ENCODE data around the gene TESPA1. TPM values are rescaled to one million over a fixed set of nuclear protein-coding genes. Genes with fewer than 3 reads are reported as not detected.

The TESPA1 gene
- total and polyA plus RNA-seq, 2 experiments from 2014 or later, result 0.34 TPM; not detected in 1

- TF ChIP-seq ZNF114 (CRISPR knock-in tag; IDR thresholded peaks at IDR 0.05) (no peak), STAT1 (IDR thresholded peaks at IDR 0.05; ENCODE audit: unreplicated experiment) (no peak), EZH2 (IDR thresholded peaks at IDR 0.05; ENCODE audit: low read depth, unreplicated experiment) (no peak), CTCF (conservative IDR thresholded peaks at IDR 0.05; ENCODE audit: low read depth in 2 of 2) (no peak), NANOG (IDR thresholded peaks at IDR 0.05; ENCODE audit: borderline replicate concordance) (no peak), JUNB (IDR thresholded peaks at IDR 0.05; ENCODE audit: unreplicated experiment) (no peak), ETS1 (IDR thresholded peaks at IDR 0.05) (no peak), POLR2AphosphoS5 (IDR thresholded peaks at IDR 0.05; ENCODE audit: low read depth) (no peak), ZNF331 (CRISPR knock-in tag; IDR thresholded peaks at IDR 0.05; ENCODE audit: low read depth) (no peak), CREB1 (CRISPR knock-in tag; IDR thresholded peaks at IDR 0.05; ENCODE audit: low read depth) (no peak), EZH2phosphoT487 (IDR thresholded peaks at IDR 0.05; ENCODE audit: unreplicated experiment) (no peak)
- TF ChIP-seq, protein P1, sequence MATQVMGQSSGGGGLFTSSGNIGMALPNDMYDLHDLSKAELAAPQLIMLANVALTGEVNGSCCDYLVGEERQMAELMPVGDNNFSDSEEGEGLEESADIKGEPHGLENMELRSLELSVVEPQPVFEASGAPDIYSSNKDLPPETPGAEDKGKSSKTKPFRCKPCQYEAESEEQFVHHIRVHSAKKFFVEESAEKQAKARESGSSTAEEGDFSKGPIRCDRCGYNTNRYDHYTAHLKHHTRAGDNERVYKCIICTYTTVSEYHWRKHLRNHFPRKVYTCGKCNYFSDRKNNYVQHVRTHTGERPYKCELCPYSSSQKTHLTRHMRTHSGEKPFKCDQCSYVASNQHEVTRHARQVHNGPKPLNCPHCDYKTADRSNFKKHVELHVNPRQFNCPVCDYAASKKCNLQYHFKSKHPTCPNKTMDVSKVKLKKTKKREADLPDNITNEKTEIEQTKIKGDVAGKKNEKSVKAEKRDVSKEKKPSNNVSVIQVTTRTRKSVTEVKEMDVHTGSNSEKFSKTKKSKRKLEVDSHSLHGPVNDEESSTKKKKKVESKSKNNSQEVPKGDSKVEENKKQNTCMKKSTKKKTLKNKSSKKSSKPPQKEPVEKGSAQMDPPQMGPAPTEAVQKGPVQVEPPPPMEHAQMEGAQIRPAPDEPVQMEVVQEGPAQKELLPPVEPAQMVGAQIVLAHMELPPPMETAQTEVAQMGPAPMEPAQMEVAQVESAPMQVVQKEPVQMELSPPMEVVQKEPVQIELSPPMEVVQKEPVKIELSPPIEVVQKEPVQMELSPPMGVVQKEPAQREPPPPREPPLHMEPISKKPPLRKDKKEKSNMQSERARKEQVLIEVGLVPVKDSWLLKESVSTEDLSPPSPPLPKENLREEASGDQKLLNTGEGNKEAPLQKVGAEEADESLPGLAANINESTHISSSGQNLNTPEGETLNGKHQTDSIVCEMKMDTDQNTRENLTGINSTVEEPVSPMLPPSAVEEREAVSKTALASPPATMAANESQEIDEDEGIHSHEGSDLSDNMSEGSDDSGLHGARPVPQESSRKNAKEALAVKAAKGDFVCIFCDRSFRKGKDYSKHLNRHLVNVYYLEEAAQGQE (IDR thresholded peaks at IDR 0.05; ENCODE audit: unreplicated experiment), result no peak
- TF ChIP-seq, protein P2, sequence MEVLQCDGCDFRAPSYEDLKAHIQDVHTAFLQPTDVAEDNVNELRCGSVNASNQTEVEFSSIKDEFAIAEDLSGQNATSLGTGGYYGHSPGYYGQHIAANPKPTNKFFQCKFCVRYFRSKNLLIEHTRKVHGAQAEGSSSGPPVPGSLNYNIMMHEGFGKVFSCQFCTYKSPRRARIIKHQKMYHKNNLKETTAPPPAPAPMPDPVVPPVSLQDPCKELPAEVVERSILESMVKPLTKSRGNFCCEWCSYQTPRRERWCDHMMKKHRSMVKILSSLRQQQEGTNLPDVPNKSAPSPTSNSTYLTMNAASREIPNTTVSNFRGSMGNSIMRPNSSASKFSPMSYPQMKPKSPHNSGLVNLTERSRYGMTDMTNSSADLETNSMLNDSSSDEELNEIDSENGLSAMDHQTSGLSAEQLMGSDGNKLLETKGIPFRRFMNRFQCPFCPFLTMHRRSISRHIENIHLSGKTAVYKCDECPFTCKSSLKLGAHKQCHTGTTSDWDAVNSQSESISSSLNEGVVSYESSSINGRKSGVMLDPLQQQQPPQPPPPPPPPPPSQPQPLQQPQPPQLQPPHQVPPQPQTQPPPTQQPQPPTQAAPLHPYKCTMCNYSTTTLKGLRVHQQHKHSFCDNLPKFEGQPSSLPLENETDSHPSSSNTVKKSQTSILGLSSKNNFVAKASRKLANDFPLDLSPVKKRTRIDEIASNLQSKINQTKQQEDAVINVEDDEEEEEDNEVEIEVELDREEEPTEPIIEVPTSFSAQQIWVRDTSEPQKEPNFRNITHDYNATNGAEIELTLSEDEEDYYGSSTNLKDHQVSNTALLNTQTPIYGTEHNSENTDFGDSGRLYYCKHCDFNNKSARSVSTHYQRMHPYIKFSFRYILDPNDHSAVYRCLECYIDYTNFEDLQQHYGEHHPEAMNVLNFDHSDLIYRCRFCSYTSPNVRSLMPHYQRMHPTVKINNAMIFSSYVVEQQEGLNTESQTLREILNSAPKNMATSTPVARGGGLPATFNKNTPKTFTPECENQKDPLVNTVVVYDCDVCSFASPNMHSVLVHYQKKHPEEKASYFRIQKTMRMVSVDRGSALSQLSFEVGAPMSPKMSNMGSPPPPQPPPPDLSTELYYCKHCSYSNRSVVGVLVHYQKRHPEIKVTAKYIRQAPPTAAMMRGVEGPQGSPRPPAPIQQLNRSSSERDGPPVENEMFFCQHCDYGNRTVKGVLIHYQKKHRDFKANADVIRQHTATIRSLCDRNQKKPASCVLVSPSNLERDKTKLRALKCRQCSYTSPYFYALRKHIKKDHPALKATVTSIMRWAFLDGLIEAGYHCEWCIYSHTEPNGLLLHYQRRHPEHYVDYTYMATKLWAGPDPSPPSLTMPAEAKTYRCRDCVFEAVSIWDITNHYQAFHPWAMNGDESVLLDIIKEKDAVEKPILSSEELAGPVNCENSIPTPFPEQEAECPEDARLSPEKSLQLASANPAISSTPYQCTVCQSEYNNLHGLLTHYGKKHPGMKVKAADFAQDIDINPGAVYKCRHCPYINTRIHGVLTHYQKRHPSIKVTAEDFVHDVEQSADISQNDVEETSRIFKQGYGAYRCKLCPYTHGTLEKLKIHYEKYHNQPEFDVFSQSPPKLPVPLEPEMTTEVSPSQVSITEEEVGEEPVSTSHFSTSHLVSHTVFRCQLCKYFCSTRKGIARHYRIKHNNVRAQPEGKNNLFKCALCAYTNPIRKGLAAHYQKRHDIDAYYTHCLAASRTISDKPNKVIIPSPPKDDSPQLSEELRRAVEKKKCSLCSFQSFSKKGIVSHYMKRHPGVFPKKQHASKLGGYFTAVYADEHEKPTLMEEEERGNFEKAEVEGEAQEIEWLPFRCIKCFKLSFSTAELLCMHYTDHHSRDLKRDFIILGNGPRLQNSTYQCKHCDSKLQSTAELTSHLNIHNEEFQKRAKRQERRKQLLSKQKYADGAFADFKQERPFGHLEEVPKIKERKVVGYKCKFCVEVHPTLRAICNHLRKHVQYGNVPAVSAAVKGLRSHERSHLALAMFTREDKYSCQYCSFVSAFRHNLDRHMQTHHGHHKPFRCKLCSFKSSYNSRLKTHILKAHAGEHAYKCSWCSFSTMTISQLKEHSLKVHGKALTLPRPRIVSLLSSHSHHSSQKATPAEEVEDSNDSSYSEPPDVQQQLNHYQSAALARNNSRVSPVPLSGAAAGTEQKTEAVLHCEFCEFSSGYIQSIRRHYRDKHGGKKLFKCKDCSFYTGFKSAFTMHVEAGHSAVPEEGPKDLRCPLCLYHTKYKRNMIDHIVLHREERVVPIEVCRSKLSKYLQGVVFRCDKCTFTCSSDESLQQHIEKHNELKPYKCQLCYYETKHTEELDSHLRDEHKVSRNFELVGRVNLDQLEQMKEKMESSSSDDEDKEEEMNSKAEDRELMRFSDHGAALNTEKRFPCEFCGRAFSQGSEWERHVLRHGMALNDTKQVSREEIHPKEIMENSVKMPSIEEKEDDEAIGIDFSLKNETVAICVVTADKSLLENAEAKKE (CRISPR knock-in tag; IDR thresholded peaks at IDR 0.05), result no peak
- Histone ChIP-seq H3K79me2 (replicated peaks; ENCODE audit: insufficient read depth) (no peaks in the 10 kb centered on the region), H3K9me2 (ENCODE audit: insufficient read depth) (peaks cover 5% of the 10 kb centered on the region; the same call in 1 of the 2 replicates), H3K4me3 (no peak overlapping the region), H4K20me1 (replicated peaks; ENCODE audit: insufficient read depth) (no peaks in the 10 kb centered on the region), H2AFZ (peak overlapping the region; percentile 6; the same call in 1 of the 2 replicates), H3K4me1 (ENCODE audit: insufficient read depth) (peaks cover 28% of the 10 kb centered on the region), H3K27ac (ENCODE audit: low read depth) (no peak overlapping the region), H3F3A (replicated peaks; ENCODE audit: low read depth) (no peaks in the 10 kb centered on the region), H3K27me3 (ENCODE audit: insufficient read depth) (no peaks in the 10 kb centered on the region), H3K4me2 (no peak overlapping the region), H3K36me3 (ENCODE audit: insufficient read depth) (no peaks in the 10 kb centered on the region)
- Mint-ChIP-seq H3K4me1 (peaks cover 31% of the 10 kb centered on the region), H3K9me3 (no peaks in the 10 kb centered on the region; the same call in 2 of the 3 replicates), H3K36me3 (ENCODE audit: low read depth) (no peaks in the 10 kb centered on the region; the same call in 1 of the 3 replicates), H3K27ac (no peak overlapping the region), H3K27me3 (ENCODE audit: insufficient read depth, low read depth, poor library complexity) (peaks cover 2% of the 10 kb centered on the region), H3K4me3 (no peak overlapping the region)
- no peak for DNase-seq (ENCODE audit: low spot score)
- no peak for ATAC-seq
Observed at GRCh38 chr12:55001198-55001868, 16.8 kb upstream of the TESPA1 start.

Measured in GM23338 (cell line).